ENCODE data around the gene RASA2.
A peak's percentile ranks its signal among the peaks of the same experiment; 100 is the strongest.

The RASA2 gene

GRCh38 chr3:141646760-141647561 is 160.1 kb downstream of the RASA2 start:
- Histone ChIP-seq H3K36me3 (replicated peaks) (no peaks in the 10 kb centered on the region), H3K27ac (no peak overlapping the region), H3K4me3 (ENCODE audit: low read depth, low read length) (no peak overlapping the region), H3K27me3 (replicated peaks) (no peaks in the 10 kb centered on the region)
- no peak for TF ChIP-seq CTCF (IDR thresholded peaks at IDR 0.05; ENCODE audit: low read depth, low read length, missing control alignments)
- peak; percentile 56 for DNase-seq
- in situ Hi-C loops (cut with HindIII; ENCODE audit: low pct_ligation_motif_present, low sequenced_read_pairs) = no loop called here

DNA sequence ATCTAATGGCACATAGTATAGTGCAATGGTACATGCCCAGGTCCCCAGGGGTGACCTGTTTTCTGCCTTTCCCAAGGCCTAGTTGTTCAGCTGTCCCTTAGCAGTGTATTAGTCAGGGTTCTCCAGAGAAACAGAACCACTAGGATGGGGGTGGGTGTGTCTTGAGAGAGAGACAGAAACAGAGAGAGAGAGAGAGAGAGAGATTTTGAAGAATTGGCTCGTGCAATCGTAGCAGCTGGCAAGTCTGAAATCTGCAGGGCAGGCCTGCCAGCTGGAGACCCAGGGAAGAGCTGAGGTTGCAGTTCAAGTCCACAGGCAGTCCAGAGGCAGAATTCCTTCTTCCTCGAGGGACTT is 160.7 kb downstream of the RASA2 start:
- Histone ChIP-seq H3K27ac (no peak overlapping the region), H3K4me3 (ENCODE audit: low read depth, low read length) (no peak overlapping the region), H3K27me3 (replicated peaks) (no peaks in the 10 kb centered on the region), H3K36me3 (replicated peaks) (no peaks in the 10 kb centered on the region)
- no peak for DNase-seq
- in situ Hi-C loops (cut with HindIII; ENCODE audit: low pct_ligation_motif_present, low sequenced_read_pairs) = no loop called here
- no peak for TF ChIP-seq CTCF (IDR thresholded peaks at IDR 0.05; ENCODE audit: low read depth, low read length, missing control alignments)

- no peaks in the 10 kb centered on the region for H3K27me3 ChIP-seq (replicated peaks)
- no peak for DNase-seq
- in situ Hi-C loops (cut with HindIII; ENCODE audit: low pct_ligation_motif_present, low sequenced_read_pairs) = no loop called here
- H3K4me3 ChIP-seq (ENCODE audit: low read depth, low read length) = no peak overlapping the region
- no peaks in the 10 kb centered on the region for H3K36me3 ChIP-seq (replicated peaks)
- no peak for TF ChIP-seq CTCF (IDR thresholded peaks at IDR 0.05; ENCODE audit: low read depth, low read length, missing control alignments)
- H3K27ac ChIP-seq = no peak overlapping the region
Measured at GRCh38 chr3:141648055-141648910, 161.5 kb downstream of the RASA2 start.

DNA sequence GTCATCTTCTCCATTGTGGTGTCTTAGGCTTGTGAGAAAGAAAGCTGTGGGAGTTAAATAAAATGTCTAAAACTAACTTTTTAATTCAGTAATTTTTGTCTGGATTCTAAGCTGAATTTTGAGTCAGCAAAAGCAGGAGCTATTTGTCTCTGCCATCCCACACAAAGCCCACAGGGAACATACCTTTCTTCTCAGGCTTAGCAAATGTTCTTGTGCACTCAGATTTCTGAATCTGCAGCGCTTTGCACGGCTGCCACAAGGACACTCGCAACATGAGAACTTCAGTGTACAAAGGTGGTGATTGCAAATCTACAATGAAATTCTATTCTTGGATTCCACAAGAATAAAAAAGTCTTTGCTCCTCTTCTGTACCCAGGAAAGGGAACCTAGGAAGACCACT is 163.0 kb downstream of the RASA2 start:
- H3K36me3 ChIP-seq (replicated peaks) = no peaks in the 10 kb centered on the region

DNA sequence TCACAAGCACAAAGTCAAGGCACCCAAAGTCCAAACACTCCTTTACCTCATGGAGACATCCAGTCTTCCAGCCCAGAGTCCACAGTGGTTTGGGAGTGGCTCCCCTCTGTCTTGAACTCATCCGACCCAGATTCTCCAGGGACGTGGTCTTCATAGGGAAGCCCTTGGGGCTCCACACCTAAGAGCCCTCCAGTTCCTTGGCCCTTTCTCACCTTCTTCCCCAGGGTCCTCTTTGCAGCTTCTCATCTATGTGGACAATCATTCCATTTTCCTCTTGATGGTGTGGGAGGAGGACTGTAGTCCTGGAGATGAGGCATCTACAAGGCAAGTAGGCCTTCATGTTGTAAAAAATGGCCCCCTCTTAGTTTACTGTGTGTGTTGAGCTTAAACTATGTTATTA is 164.0 kb downstream of the RASA2 start:
- no peak for DNase-seq
- Histone ChIP-seq H3K4me3 (ENCODE audit: low read depth, low read length) (no peak overlapping the region), H3K27ac (no peak overlapping the region), H3K27me3 (replicated peaks) (no peaks in the 10 kb centered on the region), H3K36me3 (replicated peaks) (no peaks in the 10 kb centered on the region)
- no peak for TF ChIP-seq CTCF (IDR thresholded peaks at IDR 0.05; ENCODE audit: low read depth, low read length, missing control alignments)
- in situ Hi-C loops (cut with HindIII; ENCODE audit: low pct_ligation_motif_present, low sequenced_read_pairs) = no loop called here

More for the DNA sequence above, 163.0 kb downstream of the RASA2 start:
- no peak for DNase-seq
- no peak overlapping the region for H3K27ac ChIP-seq
- no peak for TF ChIP-seq CTCF (IDR thresholded peaks at IDR 0.05; ENCODE audit: low read depth, low read length, missing control alignments)
- no peak overlapping the region for H3K4me3 ChIP-seq (ENCODE audit: low read depth, low read length)
- no peaks in the 10 kb centered on the region for H3K27me3 ChIP-seq (replicated peaks)
- in situ Hi-C loops (cut with HindIII; ENCODE audit: low pct_ligation_motif_present, low sequenced_read_pairs) = no loop called here
